Measurements from ENCODE around the gene DAAM2. TPM values are rescaled to one million over a fixed set of nuclear protein-coding genes. Genes with fewer than 3 reads are reported as not detected.
A peak's percentile ranks its signal among the peaks of the same experiment; 100 is the strongest.

DAAM2 gene
- total RNA-seq, 1 experiment from 2014 or later: not detected

DNA sequence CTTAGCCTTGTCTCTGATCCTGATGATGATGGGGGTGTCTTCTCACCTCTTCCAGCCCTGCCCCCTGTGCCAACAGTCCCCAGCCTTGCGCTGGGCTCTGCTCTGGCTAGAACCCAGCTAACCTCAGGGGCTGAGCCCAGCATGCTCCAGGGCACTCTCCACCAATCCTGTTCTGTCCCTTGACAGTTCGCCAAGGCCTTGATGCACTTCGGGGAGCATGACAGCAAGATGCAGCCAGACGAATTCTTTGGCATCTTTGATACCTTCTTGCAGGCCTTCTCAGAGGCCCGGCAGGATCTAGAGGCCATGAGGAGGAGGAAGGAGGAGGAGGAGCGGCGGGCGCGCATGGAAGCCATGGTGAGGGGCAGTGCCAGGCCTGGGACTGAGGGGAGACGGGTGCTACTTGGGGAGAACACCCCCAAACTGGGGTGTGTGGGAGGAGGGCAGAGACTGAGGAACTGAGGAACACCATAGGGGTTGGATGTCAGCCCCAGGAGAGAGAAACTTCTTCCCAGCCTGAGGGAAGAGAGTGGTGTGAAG lies 109.0 kb downstream of the DAAM2 start:
- no peaks in the 10 kb centered on the region for H3K27me3 Mint-ChIP-seq (ENCODE audit: insufficient read depth, unreplicated experiment)
- H3K27ac Mint-ChIP-seq (ENCODE audit: unreplicated experiment): no peak overlapping the region
- H3K27me3 ChIP-seq (replicated peaks; ENCODE audit: control insufficient read depth, insufficient read depth, low read length): no peaks in the 10 kb centered on the region
- DNase-seq: no peak
- BruUV-seq (replicated peaks): no TSS peak
- peaks cover 34% of the 10 kb centered on the region for H3K36me3 Mint-ChIP-seq (ENCODE audit: insufficient read depth, unreplicated experiment)
- no peaks in the 10 kb centered on the region for H3K4me1 Mint-ChIP-seq (ENCODE audit: low read depth, unreplicated experiment)
- CTCF ChIA-PET: interaction anchor here (0.8 kb wide), 1 partner anchor 1025 kb away, joined by 3 read pairs; no protein-coding TSS in a partner anchor
- TF ChIP-seq, protein P1, sequence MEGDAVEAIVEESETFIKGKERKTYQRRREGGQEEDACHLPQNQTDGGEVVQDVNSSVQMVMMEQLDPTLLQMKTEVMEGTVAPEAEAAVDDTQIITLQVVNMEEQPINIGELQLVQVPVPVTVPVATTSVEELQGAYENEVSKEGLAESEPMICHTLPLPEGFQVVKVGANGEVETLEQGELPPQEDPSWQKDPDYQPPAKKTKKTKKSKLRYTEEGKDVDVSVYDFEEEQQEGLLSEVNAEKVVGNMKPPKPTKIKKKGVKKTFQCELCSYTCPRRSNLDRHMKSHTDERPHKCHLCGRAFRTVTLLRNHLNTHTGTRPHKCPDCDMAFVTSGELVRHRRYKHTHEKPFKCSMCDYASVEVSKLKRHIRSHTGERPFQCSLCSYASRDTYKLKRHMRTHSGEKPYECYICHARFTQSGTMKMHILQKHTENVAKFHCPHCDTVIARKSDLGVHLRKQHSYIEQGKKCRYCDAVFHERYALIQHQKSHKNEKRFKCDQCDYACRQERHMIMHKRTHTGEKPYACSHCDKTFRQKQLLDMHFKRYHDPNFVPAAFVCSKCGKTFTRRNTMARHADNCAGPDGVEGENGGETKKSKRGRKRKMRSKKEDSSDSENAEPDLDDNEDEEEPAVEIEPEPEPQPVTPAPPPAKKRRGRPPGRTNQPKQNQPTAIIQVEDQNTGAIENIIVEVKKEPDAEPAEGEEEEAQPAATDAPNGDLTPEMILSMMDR (IDR thresholded peaks at IDR 0.05; ENCODE audit: insufficient read depth in 1 of 2, low read depth in 1 of 2, low read length in 1 of 2, severe bottlenecking in 1 of 2, unreplicated experiment in 1 of 2): no peak
- no peak overlapping the region for H3K4me3 Mint-ChIP-seq (ENCODE audit: unreplicated experiment)
- no peaks in the 10 kb centered on the region for H3K4me1 ChIP-seq
- intact Hi-C loops (cut with micrococcal nuclease; ENCODE audit: unreplicated experiment): no loop called here
- no peaks in the 10 kb centered on the region for H3K9me3 Mint-ChIP-seq (ENCODE audit: unreplicated experiment)
- peaks cover 1% of the 10 kb centered on the region; the same call in 1 of the 2 replicates for H3K36me3 ChIP-seq (ENCODE audit: control insufficient read depth, insufficient read depth, low read length)
- POLR2A ChIA-PET: interaction anchor here (0.5 kb wide), 1 partner anchor 176 kb away, joined by 4 read pairs; the partner anchor contains the start of gene KIF6
- no peaks in the 10 kb centered on the region for H3K9me3 ChIP-seq
- no peak overlapping the region for H3K4me3 ChIP-seq (ENCODE audit: low read depth, low read length)

DNA sequence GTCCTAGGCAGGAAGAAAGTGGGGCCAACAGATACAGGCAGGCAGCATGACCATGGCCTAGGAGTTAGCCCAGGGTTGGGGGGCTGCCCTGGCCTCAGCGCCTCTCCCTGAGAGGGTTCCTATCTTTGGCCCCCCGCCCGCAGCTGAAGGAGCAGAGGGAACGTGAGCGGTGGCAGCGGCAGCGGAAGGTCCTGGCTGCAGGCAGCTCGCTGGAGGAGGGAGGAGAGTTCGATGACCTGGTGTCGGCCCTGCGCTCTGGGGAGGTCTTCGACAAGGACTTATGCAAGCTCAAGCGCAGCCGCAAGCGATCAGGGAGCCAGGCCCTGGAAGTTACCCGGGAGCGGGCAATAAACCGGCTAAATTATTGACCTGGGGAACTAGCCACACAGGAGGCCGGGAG lies 109.5 kb downstream of the DAAM2 start:
- Histone ChIP-seq H3K4me1 (no peaks in the 10 kb centered on the region), H3K36me3 (ENCODE audit: control insufficient read depth, insufficient read depth, low read length) (peaks cover 1% of the 10 kb centered on the region; the same call in 1 of the 2 replicates), H3K4me3 (ENCODE audit: low read depth, low read length) (no peak overlapping the region), H3K27me3 (replicated peaks; ENCODE audit: control insufficient read depth, insufficient read depth, low read length) (no peaks in the 10 kb centered on the region), H3K9me3 (no peaks in the 10 kb centered on the region)
- Mint-ChIP-seq H3K27ac (ENCODE audit: unreplicated experiment) (no peak overlapping the region), H3K4me3 (ENCODE audit: unreplicated experiment) (no peak overlapping the region), H3K27me3 (ENCODE audit: insufficient read depth, unreplicated experiment) (no peaks in the 10 kb centered on the region), H3K9me3 (ENCODE audit: unreplicated experiment) (no peaks in the 10 kb centered on the region), H3K36me3 (ENCODE audit: insufficient read depth, unreplicated experiment) (peaks cover 37% of the 10 kb centered on the region), H3K4me1 (ENCODE audit: low read depth, unreplicated experiment) (no peaks in the 10 kb centered on the region)
- ChIA-PET POLR2A (no interaction called here), CTCF (interaction anchor here (0.8 kb wide), 1 partner anchor 1024 kb away, joined by 3 read pairs; no protein-coding TSS in a partner anchor)
- intact Hi-C loops (cut with micrococcal nuclease; ENCODE audit: unreplicated experiment): no loop called here
- BruUV-seq (replicated peaks): no TSS peak
- TF ChIP-seq, protein P1 (IDR thresholded peaks at IDR 0.05; ENCODE audit: insufficient read depth in 1 of 2, low read depth in 1 of 2, low read length in 1 of 2, severe bottlenecking in 1 of 2, unreplicated experiment in 1 of 2): no peak
- DNase-seq: no peak

DNA sequence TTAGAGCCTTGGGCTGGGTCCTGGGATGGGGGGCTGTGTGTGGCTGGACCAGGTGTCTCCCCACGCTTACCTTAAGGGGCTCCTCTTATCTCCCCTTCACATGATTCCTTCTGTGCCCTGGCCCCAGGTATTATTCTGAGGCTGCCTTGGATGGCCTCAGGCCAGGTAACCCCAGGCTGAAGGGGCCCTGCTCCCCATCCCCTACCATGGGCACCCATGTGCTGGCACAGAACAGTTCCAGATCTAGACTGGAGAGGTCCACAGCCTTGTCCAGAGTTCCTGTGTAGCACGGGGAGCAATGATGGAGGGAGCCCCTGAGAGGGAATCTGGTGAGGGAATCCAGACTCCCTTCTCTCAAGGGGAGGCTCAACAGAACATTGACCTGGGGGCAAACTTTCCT lies 110.0 kb downstream of the DAAM2 start:
- Mint-ChIP-seq H3K27ac (ENCODE audit: unreplicated experiment) (peak overlapping the region; percentile 1), H3K36me3 (ENCODE audit: insufficient read depth, unreplicated experiment) (peaks cover 37% of the 10 kb centered on the region), H3K4me1 (ENCODE audit: low read depth, unreplicated experiment) (no peaks in the 10 kb centered on the region), H3K9me3 (ENCODE audit: unreplicated experiment) (no peaks in the 10 kb centered on the region), H3K4me3 (ENCODE audit: unreplicated experiment) (no peak overlapping the region), H3K27me3 (ENCODE audit: insufficient read depth, unreplicated experiment) (no peaks in the 10 kb centered on the region)
- ChIA-PET CTCF (no interaction called here), POLR2A (no interaction called here)
- DNase-seq: no peak
- TF ChIP-seq, protein P1 (IDR thresholded peaks at IDR 0.05; ENCODE audit: insufficient read depth in 1 of 2, low read depth in 1 of 2, low read length in 1 of 2, severe bottlenecking in 1 of 2, unreplicated experiment in 1 of 2): no peak
- no TSS peak for BruUV-seq (replicated peaks)
- no peaks in the 10 kb centered on the region for H3K4me1 ChIP-seq
- intact Hi-C loops (cut with micrococcal nuclease; ENCODE audit: unreplicated experiment): no loop called here
- peaks cover 1% of the 10 kb centered on the region; the same call in 1 of the 2 replicates for H3K36me3 ChIP-seq (ENCODE audit: control insufficient read depth, insufficient read depth, low read length)
- H3K27me3 ChIP-seq (replicated peaks; ENCODE audit: control insufficient read depth, insufficient read depth, low read length): no peaks in the 10 kb centered on the region
- no peaks in the 10 kb centered on the region for H3K9me3 ChIP-seq
- H3K4me3 ChIP-seq (ENCODE audit: low read depth, low read length): no peak overlapping the region

All from Caco-2 (cell line).